ENCODE results near the gene NFIC.

DNA sequence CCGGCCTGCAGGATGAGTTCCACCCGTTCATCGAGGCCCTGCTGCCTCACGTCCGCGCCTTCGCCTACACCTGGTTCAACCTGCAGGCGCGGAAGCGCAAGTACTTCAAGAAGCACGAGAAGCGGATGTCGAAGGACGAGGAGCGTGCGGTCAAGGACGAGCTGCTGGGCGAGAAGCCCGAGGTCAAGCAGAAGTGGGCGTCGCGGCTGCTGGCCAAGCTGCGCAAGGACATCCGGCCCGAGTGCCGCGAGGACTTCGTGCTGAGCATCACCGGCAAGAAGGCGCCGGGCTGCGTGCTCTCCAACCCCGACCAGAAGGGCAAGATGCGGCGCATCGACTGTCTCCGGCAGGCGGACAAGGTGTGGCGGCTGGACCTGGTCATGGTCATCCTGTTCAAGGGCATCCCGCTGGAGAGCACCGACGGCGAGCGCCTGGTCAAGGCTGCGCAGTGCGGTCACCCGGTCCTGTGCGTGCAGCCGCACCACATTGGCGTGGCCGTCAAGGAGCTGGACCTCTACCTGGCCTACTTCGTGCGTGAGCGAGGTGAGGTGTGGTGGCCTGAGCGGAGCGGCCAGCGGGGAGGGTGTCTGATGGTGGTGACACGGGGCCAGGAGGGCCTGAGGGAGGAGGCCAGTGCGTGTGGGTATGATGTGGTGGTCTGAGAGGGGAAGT lies 15.5 kb downstream of the NFIC start:
- TF ChIP-seq, protein P1, sequence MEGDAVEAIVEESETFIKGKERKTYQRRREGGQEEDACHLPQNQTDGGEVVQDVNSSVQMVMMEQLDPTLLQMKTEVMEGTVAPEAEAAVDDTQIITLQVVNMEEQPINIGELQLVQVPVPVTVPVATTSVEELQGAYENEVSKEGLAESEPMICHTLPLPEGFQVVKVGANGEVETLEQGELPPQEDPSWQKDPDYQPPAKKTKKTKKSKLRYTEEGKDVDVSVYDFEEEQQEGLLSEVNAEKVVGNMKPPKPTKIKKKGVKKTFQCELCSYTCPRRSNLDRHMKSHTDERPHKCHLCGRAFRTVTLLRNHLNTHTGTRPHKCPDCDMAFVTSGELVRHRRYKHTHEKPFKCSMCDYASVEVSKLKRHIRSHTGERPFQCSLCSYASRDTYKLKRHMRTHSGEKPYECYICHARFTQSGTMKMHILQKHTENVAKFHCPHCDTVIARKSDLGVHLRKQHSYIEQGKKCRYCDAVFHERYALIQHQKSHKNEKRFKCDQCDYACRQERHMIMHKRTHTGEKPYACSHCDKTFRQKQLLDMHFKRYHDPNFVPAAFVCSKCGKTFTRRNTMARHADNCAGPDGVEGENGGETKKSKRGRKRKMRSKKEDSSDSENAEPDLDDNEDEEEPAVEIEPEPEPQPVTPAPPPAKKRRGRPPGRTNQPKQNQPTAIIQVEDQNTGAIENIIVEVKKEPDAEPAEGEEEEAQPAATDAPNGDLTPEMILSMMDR (IDR thresholded peaks at IDR 0.05): no peak
- no peak for TF ChIP-seq EZH2phosphoT487 (IDR thresholded peaks at IDR 0.05)

Data from neural progenitor cell (in vitro differentiated cells).